ENCODE measurements around the gene AP5Z1.

Gene AP5Z1

GRCh38 chr7:4768597-4769569 is 6.5 kb upstream of the AP5Z1 start:
- no peak for DNase-seq

DNA sequence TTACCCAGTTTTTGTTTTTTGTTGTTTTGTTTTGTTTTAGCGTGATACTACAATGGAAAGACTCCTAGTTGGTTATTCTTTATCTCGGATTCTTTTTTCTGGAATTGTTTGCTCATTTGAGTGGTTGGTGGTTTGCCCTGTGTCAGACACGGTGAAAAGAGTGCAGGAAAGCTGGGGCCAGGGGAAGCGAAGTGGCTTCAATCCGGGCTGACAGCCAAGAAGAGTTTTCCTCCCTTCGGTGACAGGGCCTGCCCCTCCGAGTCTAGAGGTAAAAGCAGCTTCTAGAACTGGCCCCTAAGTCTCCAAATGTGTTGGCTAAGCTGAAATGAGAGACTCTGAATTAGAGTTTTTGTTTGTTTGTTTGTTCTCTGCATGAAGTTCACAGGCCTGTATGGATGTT is 5.7 kb upstream of the AP5Z1 start:
- peak; percentile 35 for DNase-seq

DNA sequence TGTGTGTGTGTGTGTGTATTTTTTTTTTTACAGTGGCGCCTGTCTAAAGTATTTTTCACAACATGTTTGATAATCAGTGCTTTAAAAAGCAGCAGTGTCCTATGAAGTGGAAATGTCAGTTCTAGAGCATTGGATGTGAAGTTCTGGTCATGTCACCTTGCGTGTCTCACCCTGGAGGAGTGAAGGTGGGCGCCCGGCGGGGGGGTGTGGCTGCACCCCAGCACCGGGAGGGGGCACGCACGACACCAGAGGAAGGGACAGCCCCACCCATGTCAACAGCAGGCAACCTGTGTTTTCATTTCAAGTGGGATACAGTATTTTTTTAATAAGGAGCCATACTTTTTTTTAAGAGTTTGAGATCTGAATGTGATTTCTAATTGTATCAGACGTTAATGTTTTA is 4.5 kb upstream of the AP5Z1 start:
- no peak for DNase-seq

DNA sequence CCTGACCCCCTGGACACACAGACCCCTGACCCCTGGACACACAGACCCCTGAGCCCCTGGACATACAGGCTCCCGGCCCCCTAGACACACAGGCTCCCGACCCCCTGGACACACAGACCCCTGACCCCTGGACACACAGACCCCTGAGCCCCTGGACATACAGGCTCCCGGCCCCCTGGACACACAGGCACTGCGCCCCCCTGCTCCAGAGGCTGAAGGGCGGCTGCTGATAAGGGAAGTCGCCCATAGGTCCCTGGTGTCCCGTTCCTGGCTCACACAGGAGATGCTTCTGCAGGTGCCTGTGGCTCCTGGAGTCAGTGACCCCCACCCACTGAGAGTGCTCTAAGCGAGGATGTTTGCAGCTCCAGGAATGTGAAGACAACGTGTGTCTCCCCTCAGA is 3.7 kb upstream of the AP5Z1 start:
- no peak for DNase-seq

GRCh38 chr7:4772306-4772705 is 3.1 kb upstream of the AP5Z1 start:
- DNase-seq = no peak

DNA sequence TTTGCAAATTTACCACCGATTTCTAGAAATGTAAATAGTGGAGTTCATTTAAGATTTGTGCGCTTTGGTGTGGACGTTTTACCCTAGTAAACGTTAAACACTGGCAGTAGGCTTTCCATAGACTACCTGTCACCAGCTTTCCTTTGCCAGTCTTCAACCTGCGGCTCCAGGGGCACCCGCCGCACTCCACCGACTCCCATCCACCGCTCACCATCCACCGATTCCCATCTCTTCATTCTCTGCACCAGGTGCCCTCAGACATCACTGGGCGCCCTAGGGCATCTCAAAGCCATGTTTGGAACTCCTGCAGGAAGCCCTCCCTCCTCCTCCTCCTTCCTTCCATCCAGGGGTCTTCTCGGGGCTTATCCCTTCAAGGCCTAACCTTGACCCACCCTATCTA is 1.4 kb upstream of the AP5Z1 start:
- no peak for DNase-seq

GRCh38 chr7:4774658-4775249 is 669 bp upstream of the AP5Z1 start:
- DNase-seq = peak; percentile 44

DNA sequence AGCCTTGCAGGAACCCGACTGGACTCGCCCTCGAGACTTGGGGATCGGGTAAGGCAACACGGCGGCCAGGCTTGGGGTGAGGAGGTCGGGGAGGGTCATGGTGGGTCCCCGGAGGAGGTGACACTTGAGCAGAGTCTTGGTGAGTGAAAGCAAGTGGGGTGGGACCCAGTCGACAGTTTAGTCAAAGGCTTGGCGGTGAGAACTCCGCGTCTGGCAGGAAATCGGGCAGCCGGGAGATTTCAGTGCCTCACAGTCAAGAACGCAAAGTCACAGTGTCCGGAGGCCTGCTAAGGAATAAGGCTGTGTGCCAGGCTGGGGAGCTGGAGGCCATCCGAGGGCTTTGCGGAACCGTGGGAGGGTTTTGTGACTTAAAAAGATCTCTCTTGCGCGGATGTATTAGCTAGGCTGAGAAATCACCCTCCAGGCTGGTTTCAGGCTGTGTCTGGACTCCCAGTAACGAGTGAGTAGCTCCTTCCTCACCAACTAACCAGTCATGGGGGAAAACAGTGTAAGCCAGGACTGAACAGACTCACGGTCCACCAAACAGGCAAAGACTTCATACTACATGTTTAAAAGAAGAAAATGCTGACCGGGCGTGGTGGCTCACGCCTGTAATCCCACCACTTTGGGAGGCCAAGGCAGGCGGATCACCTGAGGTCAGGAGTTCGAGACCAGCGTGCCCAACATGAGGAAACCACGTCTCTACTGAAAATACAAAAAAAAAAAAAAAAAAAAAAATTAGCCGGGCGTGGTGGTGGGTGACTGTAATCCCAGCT is 613 bp downstream of the AP5Z1 start:
- no peak for DNase-seq

DNA sequence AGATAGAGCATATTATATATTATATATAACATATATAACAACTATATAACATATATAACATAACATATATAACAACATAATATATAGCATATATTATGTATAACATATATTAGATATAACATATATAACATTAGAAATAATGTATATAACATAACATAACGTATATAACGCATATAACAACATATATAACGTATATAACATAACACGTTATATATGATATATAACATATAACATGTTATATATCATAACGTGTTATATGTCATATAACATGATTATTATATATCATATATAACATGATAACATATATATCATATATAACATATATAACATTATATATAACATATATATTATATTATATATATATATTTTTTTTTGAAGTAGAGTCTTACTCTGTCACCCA is 3.7 kb downstream of the AP5Z1 start:
- DNase-seq = no peak

DNA sequence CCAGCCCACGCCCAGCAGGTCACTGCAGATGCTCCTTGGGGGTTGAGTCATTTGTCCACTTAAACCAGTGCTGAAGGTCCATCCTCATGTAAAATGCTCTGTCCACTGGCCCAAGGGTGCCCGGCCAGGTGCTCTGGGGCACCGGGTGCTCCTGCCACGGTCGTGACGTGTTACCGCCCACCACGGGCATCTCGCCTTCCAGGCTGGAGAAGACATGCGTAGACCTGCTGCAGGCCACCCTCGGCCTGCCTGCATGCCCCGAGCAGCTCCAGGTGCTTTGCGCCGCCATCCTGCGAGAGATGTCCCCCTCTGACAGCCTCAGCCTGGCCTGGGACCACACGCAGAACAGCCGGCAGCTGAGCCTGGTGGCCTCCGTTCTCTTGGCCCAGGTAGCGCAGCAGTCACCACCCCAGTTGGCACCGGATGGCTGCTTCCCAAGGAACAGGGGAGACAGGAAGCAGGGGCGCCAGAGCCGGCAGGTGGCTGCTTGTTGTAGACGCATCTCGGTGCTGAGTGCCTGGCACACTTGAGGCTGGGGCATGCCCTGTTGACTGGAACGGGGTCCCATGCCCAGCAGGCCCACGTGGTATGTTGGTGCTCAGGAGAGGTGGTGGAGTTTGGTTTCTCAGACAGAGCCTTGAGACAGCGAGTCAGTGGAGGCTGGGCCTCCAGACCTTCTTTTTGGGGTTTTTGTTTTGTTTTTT is 6.1 kb downstream of the AP5Z1 start:
- no peak for DNase-seq

DNA sequence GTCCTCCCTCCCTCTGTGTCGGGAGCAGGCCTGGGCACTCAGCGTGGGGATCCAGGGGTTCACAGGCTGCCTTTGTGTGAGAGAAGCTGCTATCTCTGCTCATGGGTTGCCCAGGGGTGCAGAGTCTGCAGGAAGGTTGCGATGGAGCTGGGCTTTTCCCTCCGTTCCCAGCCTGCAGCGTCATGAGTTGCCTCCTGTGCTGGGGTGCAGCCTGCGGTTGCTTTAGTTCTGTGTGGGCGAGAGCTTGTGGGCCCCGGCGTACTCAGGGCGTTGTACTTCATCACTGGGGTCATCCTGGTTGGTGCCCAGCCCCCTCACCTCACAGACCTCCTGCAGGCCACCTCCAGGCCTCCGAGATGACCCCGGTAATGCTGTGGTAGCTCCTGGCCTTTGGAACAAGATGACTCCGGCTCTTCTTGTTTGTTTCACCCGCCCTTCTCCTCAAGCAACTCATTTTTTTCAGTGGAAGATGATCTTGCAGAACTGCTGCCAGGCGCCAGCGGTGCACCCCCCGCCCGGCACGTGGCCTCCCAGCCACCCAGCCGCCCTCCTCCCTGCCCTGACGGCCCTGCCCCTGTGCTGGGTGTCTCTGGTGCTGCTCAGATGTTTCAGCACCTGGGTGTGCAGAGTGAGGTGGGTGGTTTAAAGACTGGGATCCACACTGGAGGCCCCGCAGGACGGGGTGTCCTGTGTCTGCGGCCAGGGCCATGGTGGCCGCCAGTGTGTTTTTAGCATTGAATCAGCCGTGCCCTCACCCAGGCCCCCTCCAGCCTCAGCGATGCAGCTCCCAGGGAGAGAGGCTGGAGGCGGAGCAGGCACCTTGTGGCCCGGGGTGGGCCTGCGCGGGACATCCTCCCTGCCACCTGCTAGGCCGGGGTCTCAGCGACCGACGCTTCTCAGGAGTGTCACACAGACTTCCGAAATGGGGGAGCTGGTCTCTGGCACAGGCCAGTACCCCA is 7.2 kb downstream of the AP5Z1 start:
- DNase-seq = no peak

GRCh38 chr7:4783292-4783652 is 7.8 kb downstream of the AP5Z1 start:
- DNase-seq = no peak

DNA sequence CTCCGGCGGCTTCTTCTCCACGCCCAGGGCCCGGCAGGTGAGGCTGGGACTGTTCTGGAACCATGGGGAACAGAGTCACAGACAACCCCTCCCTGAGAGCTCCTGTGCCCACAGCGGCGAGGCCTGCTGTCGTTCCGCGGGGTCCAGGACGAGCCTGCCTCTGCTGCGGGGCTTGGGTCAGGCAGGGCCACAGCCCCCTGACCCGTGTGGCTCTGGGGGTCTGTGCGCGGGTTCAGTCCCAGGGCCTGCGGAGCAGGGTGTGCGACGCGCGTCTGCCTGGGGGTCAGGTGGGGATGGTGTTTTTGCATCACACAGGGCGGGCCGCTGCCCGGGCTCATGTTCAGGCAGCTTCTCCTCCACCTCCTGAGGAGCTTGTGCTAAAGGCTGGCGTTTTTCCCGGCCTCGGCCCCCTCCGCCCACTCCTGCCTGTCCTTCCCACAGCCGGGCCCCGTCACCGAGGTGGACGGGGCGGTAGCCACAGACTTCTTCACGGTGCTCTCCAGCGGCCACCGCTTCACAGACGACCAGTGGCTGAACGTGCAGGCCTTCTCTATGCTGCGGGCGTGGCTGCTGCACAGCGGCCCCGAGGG is 8.4 kb downstream of the AP5Z1 start:
- DNase-seq = no peak

DNA sequence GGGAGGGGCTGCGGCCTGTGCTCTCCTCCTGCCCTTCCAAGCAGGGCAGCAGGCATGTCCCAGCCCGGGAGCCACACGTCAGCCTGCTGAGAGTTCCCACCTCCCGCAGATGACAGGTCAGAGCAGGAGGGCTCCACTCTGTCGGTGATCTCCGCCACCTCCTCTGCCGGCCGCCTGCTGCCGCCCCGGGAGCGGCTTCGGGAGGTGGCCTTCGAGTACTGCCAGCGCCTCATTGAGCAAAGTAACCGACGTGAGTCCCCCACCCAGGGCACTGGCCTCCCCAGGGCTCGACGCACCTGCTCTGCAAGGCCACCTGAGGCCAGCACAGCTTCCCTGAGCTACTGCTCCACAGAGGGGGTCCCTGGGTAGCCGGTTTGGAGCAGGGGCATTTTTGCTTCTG is 9.4 kb downstream of the AP5Z1 start:
- no peak for DNase-seq

DNA sequence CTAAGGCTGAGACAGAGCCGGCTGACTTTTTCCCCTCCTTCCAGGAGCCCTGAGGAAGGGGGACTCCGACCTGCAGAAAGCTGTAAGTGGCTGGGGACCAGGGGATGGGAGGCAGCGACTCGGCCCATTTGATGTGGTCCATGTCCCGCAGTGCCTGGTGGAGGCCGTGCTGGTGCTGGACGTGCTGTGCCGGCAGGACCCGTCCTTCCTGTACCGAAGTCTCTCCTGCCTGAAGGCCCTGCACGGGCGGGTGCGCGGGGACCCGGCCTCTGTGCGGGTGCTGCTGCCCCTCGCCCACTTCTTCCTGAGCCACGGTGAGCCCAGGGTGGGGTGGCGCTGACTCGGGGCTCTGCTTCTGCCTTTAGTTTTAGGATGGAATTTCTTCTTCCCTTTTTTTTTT is 9.9 kb downstream of the AP5Z1 start:
- DNase-seq = no peak

DNA sequence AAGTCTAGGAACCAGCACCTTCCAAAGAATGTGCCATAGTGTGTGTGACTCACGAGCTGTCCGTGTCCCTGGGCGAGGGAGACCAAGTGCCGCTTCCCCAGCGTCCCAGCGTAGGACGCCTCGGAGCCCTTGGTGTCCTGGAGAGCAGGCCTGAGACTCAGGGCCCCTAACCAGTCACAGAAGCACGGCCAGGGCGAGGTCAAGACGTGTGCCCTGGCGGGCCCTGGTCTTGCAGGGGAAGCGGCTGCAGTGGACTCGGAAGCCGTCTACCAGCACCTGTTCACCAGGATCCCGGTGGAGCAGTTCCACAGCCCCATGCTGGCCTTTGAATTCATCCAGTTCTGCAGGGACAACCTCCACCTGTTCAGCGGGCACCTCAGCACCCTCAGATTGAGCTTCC is 10.6 kb downstream of the AP5Z1 start:
- DNase-seq = no peak

DNA sequence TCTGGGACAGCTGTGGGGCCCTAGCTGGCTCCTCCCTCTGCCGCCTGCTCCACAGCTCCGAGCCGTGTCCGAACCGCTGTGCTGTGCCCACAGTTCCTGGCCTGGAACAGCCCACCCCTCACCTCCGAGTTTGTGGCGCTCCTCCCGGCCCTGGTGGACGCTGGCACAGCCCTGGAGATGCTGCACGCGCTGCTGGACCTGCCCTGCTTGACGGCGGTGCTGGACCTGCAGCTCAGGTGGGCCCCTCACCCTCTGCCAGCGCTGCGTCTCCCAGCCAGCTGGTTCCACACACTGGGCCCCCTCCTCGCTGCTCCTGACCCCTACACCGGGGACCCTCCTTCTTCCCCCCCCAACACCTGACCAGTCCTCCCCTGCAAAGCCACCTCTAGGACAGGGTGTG is 12.1 kb downstream of the AP5Z1 start:
- no peak for DNase-seq

GRCh38 chr7:4787947-4788626 is 12.7 kb downstream of the AP5Z1 start:
- DNase-seq = no peak

GRCh38 chr7:4788627-4789189 is 13.3 kb downstream of the AP5Z1 start:
- no peak for DNase-seq

Data from DMS79 treated with DMSO at 0.1 percent for 48 hours (cell line).